Smooth muscle cell of the brain vasculature (primary cell): ENCODE measurements around the gene TUBA4A.
"Not testable (repeated sequence)": the region's sequence is repeated elsewhere in the genome, so short reads cannot be mapped to it uniquely, and the experiment has no call there.

Source experiments
- DNase-seq: peaks from one replicate; pipeline ENCODE4 v3.0.0-alpha.2; 2012; ENCODE audit warnings: low read depth, low spot score

Gene TUBA4A

GRCh38 chr2:219210886-219211362 lies 42.8 kb downstream of the TUBA4A start:
- DNase-seq = no peak

DNA sequence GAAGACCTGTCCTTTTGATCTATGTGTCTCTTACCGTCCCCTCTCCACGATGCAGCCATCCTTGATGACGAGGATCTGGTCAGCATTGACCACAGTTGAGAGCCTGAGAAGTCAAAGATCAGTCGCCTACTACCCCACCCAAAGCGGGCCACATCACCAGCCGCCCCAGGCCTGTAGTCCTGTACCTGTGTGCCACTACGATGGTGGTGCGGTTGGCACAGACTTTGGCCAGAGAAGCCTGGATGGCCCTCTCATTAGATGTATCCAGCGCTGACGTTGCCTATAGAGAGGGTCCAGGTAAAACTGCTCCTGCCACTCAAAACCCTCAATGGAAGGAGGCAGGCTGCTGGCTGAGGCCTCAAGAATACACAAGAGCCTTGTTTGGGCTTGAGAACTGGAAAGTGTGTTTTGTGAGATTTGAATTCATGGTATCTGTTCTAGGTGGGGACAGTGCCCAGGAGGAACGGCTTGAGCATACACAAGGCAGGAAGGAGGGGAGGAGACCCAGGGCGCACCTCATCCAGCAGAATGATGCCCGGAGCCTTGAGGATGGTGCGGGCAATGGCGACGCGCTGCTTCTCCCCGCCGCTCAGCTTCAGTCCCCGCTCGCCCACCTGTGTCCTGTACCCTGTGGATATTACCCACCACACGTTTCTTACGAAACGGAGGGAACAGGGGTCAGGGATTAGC lies 43.4 kb downstream of the TUBA4A start:
- DNase-seq = no peak

DNA sequence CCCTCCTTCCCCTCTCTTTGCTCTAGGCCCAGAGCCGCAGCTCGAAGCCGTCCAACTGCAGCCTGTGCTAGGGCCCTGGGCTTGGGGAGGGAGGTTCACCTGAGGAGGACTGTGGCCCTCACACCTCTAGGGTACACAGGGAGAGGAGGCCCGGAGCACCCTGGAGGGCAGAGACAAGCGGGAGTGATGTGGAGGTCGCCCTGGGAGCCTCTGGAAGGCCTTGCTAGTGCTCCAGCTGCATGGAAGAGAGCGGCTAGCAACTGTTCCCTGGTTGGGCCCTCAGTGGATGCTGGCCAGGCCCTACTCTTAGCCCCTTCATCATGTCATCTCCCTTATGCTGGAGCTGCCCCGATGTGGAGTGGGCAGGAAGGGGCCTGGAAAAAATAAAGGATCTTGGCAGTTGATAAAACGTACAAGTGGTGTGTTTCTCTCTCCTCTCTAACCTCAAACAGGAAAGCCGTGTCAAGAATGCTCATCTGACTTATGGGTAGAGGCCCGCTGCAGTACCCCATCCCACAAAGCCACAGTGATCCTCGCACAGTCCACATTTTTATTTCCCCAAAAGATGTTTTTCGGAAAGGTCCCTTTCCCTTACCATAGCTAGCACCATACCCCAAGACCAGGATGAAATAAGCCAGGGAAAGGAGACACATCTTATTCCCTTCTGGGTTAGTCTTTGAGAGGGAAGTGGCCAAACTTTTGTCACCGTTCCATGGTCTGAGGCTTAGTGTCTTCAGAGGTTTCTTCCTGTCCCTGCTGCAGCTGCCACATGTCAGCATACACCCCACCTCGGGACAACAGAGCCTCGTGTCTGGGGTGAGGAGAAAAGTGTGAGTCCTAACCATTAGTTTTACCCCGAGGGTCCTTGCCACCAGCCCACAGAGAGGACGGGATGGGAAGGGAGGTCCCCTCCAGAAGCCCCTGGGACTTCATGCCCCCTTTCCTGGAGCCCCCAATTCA lies 44.2 kb downstream of the TUBA4A start:
- DNase-seq = no peak

DNA sequence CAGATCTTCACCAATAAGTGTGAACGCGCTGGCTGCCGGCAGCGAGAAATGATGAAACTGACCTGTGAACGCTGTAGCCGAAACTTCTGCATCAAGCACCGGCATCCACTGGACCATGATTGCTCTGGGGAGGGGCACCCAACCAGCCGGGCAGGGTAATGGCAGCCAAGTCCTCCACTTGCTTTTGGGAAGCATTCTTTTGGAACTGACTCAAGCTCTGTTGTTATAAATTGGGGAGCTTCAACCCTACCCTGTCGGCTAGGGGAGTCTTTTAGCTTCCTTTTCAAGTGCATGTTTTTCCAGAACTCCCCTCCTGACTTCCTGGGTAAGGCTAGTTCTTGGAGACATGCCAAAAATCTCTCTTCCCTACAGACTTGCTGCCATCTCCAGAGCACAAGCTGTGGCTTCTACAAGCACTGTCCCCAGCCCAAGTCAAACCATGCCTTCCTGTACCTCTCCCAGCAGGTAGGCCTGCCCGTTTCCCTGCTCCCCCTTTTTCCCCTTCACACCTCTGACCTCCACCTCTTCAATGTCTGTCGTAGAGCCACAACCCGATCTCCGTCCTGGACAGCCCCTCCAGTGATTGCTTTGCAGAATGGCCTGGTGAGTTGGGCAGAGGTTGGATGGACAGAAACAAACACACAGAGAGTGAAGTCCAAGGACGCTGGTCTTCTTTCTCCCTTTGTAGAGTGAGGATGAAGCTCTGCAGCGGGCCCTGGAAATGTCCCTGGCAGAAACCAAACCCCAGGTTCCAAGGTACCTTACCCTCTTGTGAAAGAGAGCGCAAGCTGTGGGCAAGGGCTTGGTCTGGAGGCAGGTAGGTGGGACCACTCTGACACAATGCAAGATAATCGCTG lies 45.6 kb downstream of the TUBA4A start:
- no peak for DNase-seq

DNA sequence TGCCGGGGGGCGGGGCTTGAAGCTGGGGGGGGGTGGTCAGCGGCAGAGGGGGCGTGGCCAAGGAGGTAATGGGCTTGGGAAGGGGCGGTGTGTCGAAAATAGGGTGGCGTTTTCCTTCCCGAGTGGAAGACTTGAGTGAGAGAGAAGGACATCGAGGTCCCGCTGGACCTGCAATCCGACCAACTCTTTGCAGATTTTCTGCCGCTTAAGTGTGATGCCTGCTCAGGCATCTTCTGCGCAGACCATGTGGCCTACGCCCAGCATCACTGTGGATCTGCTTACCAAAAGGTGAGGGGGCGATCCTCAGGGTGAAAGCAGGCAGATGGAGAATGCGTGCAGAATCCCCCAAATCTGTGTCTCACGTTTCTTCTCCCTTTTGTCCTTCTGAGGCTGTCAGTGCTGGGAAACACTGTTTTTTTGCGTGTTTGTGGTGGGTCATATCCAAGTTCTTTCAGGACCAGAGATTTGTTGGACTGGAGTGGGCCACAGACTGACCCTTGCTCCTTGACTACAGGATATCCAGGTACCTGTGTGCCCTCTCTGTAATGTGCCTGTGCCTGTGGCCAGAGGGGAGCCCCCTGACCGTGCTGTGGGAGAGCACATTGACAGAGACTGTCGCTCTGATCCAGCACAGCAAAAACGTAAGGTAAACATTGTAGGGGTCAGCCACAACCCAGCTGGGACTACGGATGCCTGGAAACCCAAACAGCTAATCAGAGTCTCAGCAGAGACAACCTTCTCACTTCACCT lies 46.4 kb downstream of the TUBA4A start:
- DNase-seq = no peak

DNA sequence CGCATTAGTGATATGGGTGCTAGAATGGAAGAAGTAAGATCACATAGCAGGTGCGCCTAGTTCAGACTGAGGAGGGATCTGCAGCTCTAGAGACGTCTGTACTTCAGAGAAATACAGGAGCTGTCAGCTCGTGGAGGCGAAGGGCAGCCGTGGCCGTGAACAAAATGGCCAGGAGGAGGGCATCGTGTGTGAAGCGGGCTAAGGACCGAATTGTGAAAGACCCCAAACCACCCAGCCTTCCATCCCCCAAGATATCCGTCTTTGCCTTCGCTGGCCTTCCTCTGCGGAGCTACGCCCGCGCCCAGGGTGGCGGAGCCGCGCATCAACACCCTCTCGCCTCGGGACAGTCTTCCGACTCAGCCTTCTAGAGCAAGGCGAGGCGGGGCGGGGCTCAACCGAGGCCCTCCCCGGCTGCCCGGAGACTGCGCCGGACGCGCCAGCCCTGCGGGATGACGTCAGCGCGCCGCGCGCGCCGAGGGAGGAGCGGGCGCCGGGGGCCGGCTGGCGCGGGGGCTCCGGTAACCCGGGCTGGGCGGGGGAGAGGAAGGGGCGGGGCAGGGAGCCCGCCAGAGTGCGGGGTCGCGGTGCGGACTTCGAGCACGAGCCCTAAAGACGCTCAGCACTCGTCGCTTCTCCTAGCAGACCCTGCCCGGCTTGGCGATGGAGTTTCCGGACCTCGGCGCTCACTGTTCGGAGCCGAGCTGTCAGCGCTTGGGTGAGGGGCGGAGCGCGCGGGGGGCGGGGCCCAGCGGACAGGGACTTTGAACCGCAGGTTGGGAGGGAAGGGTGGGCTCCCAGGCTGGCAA lies 47.2 kb downstream of the TUBA4A start, which contains the start of gene ZFAND2B:
TSS of gene ZFAND2B (plus strand) at position 455 of the 806 bp plus-strand sequence. CDS start at position 661, 206 bp downstream.
- DNase-seq = peak; percentile 87

DNA sequence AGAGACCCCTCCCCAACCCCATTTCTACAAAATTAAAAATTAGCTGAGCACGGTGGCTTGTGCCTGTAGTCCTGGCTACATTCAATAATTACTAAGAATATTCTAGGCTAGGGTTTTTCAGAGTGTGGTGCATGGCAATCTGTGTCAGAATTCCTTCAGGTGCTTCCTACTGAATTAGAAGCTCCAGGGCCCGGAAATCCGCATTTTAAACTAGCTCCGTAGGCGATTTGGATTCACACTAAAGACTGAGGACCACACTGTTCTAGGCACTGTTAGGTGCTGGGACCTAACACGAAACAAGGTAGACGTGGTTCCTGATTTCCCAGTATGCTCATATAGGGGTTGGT lies 47.8 kb downstream of the TUBA4A start:
- no peak for DNase-seq

- DNase-seq = no peak
Measured at GRCh38 chr2:219205165-219205538, 48.6 kb downstream of the TUBA4A start.

GRCh38 chr2:219204425-219205164 lies 49.1 kb downstream of the TUBA4A start:
- DNase-seq = no peak

- not testable (repeated sequence) for DNase-seq
Measured at GRCh38 chr2:219201331-219201730, 52.4 kb downstream of the TUBA4A start.

- not testable (repeated sequence) for DNase-seq
Measured at GRCh38 chr2:219200502-219201326, 53.0 kb downstream of the TUBA4A start.
